HG02970 (cell line): Measurements from ENCODE around the gene COL4A2.

Experiments used
- ATAC-seq: cut with Tn5 transposase; IDR thresholded peaks from one replicate; pipeline ENCODE4 v1.9.1; 2021; ENCODE audit warnings: mild to moderate bottlenecking, moderate library complexity, moderate number of reproducible peaks; ENCODE audit not compliant: unreplicated experiment, low FRiP score

COL4A2 gene

DNA sequence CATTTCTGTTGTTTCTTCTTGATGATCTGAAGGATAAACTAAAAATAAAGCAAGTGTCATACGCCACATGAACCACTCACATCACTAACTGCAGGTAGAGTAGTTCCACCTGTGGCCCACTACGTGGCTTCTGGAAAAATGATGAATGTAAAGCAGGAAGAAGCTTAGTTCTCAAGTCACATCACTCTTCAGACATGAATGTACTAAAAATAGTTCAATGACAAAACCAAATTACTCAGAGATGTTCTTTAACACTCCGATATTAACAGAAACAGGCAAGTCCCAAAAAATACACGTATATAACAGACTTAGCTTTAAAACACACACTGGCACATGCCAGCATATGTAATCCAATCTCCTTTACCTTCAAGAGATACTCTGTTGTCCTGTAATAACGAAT is 232.8 kb downstream of the COL4A2 start:
- no peak for ATAC-seq

DNA sequence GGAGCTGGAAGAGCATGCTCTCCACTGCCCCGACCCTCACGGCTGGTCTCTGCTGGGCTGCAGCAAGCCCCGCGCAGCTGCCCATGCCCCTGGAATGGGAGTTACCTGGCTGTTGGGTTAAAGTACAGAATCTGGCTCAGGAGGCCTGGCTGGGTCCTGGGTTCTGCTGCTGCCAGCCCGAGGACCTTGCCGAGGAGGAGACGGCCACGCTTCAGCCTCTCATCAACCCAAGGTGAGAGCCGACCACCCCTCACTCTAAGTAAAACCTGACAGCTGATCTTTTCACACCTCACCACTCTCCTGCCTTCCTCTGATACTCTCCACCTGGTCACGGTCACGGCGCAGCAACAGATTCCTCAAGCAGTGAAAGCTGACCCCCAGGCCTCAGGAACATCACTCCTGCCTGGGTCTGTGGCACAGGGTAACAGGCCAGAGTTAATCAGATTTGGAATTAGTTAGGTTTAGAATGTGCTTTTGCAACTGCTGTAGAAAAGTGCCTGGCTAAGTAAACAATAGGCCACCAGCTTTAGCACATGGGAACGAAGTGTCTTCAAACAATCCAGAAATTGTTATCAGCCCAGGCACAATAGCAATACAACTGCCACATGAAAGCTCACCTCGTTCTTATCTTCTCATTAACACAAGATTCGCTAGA is 233.9 kb downstream of the COL4A2 start:
- ATAC-seq, result no peak

DNA sequence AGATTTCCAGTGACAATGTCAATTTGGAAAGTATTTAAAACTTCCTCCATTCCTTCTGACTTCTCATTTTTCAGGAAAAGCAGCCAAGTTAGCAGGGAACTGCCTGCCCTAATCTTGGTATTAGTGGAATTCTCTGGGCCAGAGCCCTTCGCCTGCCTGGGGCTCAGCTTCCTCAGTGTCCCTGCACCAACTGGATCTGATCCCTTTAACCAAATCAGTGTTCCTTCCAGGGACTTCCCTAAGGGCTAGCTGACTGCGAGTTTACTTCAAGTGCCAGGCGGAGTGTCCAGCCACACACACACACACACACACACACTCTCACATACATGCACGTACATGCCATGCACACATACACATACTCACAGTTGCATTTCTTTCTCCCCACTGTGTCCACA is 234.4 kb downstream of the COL4A2 start:
- no peak for ATAC-seq

DNA sequence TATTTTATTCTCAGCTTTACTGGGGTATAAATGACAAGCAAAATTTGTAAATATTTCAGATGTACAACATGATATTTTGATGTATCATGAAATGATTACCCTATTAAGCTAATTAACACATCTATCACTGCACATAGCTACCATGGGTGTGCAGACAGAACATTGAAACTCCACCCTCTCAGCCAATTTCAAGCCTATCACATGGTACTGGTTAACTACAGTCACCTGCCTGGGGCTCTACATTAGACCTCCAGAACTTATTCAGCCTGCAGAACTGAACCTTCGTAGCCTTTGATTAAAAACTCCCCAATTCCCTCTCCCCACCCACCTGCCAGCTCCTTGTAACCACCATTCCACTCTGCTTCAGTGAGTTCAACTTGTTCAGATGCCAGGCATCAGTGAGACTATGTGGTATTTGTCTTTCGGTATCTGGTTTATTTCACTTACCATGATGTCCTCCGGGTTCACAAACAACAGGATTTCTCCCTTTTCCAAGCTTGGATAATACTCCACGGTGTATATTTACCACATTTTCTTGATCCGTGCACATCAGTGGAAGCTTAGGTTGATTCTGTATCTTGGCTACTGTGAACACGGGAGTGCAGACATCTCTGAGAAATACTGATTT is 235.2 kb downstream of the COL4A2 start:
- no peak for ATAC-seq

DNA sequence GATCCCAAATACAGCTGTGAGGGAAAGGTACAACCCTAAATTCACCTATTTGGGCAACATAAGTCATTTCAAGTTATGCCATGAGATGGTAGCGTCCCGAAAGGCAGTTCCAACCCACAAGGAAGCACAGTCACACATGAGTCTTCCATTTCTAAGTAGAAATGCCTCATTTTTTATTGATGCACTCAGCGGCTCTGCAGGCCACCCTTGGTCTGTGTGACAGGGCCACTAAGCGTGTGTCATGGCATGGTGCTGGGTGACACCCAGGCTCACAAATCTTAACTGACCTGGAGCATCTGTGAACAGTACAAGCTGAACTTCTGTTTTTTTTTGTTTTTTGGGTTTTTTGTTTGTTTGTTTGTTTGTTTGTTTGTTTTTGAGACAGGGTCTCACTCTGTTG is 239.3 kb downstream of the COL4A2 start:
- ATAC-seq, result no peak

DNA sequence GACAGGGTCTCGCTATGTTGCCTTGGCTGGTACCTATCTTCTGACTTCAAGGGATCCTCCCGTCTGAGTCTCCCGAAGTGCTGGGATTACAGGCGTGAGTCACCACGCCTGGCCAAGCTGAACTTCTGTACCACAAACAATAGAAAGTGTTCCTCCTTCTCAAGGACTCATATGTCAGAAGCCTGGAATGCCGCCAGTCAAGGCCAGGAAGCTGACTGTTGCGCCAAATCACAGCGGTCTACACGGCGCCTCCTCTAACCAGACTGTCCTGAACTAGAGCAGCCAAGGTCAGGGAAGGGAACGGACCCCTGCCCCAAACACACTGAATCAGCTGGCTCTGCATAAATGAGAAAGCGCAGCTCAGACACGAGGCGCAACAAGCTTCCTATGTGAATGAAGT is 239.8 kb downstream of the COL4A2 start:
- no peak for ATAC-seq

DNA sequence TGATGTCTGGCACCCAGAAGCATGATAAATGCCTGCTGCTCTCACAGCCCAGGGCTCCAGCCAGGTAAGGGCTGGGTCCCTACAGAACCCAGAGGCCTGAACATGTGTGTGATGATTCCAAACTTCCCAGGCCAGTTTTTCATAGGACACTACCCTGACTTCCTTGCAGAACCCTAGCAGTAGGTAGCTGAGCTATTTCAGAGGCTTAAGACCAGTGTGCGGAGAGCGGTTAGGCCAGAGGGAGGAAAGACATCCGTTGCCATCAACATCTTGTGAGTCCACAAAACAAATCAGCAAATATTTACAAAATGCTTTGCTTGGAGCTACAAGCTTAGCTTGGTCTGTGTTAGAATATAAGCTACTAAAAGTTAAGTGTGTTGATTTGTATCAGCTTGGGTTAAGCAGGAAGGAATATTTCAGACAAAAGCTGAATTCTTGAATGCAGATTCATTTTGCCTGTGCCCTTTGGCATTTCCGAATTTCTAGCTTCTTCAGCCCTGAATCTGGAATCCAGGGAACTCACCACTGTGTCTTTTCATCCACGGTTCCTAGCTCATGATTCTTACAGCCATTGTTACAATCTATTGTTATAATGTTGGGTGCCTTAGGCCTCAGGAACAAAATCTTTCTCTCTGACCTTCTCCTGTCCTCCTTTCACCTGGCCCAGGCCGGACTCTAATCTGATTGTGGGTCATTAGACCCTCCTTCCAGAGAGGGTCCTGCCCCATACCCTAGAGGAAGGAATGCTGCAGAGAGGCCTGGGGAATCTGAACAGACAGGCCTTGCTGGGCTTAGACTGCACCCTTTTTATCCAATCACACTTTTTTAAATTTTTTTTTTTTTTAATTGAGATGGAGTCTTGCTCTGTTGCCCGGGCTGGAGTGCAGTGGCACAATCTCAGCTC is 242.1 kb downstream of the COL4A2 start:
- no peak for ATAC-seq

DNA sequence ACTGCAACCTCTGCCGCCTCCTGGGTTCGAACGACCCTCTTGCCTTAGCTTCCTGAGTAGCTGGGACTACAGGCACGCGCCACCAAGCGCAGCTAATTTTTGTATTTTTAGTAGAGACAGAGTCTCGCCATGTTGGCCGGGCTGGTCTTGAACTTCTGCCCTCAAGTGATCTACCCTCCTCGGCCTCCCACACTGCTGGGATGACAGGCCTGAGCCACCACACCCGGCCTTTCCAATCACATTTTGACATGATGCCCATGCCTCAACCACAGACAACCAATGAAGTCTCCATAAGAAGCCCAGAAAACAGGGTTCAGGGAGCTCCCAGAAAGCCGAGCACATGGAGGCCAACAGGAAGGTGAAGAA is 242.7 kb downstream of the COL4A2 start:
- no peak for ATAC-seq

DNA sequence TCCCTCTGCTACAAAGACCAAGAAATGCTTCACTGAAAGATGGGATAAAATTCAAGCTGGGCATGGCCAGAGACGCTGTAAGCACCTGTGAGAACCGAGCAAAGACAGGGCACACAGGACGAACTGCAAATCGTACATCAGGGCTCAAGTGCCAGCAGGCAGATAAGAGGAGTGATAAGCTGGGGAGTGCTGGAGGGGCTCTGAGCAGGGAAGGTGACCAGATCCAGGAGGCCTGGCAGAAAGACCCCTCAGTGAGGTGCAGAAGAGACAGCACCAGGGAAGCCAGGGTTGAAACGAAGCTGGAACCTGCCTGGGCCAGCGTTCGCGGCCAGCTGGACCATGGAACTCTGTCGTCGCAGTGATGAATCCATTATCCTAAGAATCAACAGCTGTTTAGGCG is 244.2 kb downstream of the COL4A2 start:
- no peak for ATAC-seq

DNA sequence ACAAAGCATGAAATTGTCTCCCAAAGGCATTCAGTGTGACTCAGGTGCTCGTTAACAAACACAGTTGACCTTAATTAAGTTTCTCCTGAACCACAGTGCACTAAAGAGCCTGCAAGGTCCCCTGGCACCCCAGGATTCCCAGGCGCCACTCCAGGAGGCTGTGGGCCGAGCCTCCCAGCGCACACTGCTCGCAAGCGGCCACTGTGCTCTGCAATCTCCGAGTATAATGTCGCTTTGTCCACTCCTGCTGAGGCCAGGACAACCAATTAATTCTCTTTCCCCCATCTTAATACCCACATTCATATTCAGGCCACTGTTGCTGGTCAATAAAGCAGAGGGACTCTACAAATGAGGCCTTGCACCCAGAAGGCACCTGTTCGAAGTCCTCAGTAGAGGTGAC is 245.7 kb downstream of the COL4A2 start:
- ATAC-seq, result no peak

DNA sequence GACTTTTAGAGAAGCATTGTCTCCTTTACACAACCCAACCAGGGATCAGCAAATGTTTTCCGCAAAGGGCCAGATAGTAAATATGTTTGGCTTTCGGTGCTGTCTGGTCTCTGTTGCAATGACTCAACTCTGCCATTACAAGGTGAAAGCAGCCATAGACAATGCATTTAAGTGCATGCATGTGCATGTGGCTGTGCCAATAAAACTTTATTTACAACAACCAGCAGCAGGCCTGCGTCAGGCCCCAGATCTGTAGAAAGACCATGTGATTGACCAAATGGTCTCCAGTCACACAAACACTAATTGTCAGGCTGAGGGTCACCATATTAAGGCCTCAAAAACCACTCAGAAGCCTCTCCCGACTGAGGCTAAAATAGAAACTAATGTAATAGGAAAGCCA is 246.3 kb downstream of the COL4A2 start:
- ATAC-seq, result no peak

DNA sequence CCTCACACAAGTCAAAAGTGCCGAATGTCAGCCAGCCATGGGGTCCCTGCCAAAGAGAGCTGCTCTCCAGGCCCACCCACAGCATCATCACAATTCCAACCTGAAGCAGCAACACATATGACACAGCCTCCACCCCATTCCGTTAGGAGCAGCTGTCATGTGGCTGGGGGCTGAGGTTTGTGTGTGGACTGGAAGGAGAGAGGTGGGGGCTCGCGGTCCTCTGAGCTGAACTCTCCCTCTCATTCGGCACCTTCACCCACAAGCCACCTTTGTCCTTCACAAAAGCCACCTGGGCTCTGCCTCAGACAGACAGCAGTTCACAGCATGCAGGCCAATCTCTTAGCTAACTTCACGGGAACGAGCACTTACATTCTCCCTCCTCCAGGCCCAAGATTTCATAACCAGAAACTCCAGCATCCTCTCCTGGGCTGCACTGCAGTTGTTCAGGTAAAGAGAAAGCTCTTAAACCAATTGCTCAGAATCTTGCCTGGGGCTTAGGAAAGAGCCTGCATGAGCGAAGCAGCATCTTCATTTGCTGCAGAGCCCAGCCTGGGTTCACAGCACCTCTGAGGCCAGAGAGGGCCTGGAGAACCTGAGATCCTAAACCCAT is 247.2 kb downstream of the COL4A2 start:
- no peak for ATAC-seq

DNA sequence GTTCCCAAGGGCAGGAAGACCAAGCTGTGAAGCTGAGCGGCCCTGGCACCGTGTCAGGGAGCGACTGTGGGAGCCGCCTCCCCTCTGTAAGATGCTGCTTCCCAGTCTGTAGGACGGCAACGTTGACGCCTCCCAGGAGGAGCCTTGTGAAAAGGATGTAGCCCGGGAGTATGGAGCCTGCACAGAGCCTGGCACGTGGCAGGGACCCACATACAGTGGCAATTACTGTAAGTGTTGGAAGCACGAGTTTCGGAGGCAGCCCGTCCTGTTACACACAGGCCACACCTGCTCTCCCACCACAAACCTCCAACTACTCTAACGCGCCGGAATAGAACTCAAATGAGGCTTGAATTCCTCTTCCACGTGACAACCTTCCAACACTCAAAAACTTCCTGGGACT is 247.9 kb downstream of the COL4A2 start:
- no peak for ATAC-seq

DNA sequence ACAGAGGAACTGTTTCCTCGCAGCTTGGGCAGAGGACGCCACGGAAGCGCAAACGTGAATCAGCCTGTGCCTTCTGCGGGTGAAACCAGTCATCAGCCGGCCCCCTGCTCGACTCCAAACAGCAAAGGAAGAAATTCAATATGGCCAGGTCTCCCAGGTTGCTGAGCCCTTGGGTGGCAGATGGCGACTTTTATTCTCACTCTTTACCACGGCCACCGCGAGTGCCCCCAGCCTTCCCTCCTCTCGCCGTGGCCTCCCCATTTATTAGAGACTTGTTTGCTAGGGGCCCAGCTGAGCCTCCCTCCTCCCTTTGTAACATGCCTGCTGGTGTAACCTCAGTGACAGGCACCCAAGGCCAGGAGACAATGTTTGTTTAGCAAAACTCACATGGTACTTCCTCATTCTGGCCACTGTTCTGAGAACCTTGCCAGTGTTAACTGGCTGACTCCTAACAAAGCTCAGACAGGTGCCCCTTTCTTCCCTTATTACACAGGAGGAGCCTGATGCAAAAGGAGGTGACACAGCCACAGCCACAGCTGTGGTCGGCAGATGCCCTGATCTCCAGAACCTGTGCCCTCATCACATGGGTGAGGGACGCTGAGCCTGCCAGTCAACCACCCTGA is 248.6 kb downstream of the COL4A2 start:
- no peak for ATAC-seq

DNA sequence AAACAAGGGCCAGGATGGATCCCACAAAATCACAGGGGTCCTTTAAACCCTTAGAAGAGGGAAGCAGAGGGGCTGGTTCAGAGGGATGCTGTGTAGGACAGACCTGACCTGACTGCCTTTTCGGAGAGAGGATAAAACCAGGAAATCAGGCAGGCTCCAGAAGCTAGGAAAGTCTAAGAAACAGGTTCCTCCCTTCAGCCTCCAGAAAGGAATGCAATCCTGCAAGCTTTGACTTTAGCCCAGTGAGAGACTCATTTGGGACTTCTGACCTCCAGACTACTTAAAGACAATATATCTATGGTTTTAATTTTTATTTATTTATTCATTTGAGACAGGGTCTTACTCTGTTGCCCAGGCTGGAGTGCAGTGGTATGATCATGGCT is 249.1 kb downstream of the COL4A2 start:
- no peak for ATAC-seq

DNA sequence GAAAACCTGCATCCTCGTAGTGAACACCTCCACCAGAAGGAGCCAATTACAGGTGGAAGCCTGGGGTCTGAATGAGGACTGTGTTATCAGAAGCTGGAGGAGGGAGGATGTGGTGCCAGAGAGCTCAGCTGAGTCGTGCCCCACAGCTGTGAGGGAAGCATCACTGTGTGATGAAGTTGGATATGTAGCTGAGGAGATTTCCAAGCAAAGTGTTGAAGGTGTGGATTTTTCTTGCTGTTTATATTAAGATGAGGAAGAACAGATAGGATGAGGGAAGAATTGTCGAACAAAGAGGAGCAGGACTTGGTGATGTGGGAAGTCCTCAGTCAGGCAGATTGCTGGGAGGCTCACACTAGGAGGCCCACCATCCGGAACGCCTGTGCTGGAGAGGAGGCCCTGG is 250.0 kb downstream of the COL4A2 start:
- no peak for ATAC-seq

DNA sequence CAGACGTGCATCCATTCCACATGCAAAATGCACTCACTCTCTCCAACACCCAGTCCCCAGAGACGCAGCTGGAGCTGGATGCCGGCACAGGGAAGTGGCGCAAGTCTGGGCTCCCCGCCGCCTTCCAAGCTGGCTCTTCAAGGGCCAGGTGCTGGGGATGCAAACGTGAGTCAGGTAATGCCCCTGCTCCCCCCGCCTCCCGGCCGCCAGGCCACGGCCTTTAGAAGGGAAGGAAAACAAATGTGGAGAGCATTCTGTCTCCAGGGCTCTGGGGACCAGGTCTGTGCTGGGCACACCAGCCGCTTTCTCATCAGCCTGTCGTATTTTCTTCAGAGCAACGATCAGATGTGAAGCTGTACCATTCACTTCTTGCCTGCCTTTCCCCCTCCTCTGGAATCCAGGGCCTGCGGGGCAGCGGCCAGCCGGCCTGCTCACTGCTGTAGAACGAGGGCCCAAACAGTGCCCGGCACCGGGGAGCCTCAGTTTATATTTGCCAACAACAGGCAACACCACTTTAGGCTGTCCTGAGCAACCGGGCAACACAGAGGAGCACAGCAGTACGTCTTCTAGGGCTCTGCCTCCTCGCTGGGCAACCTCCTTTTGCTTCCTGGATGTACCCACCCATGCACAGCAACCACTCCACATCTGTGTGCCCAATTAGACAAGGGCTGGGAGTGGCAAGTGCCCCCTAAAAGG is 250.7 kb downstream of the COL4A2 start:
- ATAC-seq, result no peak

DNA sequence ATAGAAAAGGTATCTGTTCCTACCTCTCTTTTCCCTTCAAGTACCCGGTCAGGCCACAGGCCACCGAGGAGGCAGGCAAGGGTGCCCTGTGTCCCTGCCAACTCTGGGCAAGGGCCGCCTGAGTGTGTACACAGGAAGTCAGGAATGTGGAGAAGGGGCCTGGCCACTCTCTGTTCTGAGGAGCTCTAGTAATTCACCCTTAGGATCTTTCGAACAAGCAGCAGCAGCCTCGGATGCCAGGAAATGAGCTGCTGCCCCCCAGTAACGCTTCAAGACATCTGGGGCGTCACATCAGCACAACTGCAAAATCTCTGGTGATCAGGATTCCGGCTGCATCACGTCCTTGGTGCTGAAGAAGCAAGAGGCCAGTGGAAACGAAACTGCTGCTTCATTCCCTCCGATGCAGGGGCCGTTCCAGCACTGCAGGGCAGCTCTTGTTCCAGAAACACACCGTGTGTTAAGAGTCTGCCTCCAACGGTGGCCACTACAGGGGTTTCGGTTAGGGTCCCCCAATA is 252.4 kb downstream of the COL4A2 start:
- no peak for ATAC-seq

DNA sequence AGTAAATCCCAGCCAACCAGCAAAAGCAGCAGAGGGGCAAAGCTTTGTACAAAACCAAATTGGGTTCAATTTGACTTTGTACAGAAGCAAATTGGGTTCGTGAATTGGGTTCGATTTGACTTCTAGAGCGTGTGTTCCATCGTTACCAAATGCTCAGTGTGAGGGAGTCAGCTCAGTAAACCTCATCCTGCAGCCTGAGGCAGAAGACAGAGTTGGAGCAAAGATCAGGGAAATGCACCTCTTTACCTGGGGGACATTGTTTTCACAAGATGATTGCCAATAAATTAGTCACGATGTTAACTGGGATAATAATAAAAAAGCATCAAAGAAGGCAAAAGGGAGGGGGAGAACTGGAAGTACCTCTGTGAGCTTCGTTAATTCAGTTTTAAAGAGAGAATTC is 252.9 kb downstream of the COL4A2 start:
- ATAC-seq, result no peak
